Adrenal gland (tissue), 5 donors: Measurements from ENCODE around the gene SLC66A1.

Source experiments
- POLR2A ChIP-seq, 2 donors: fragments of 450-650 bp; IDR thresholded peaks; one replicate each; pipeline ENCODE4 v1.6.1; 2017; ENCODE audit warnings: antibody characterized with exemption in 2 of 2, mild to moderate bottlenecking in 2 of 2, moderate library complexity in 1 of 2
- TF ChIP-seq, protein P1 (sequence below), 6 experiments: fragments of 450-650 bp in 4 of 6; fragments of 200-600 bp in 2 of 6; sonication (generic) in 1 of 6; IDR thresholded peaks; 1 replicate in 5 of 6; 2 replicates in 1 of 6; pipeline versions ENCODE4 v1.5.1 to v1.8.0; 2016 to 2021; ENCODE audit warnings: antibody characterized with exemption in 6 of 6, mild to moderate bottlenecking in 2 of 6, moderate library complexity in 1 of 6
- donor health status: DM: no; HTN: no; CAD: no.

DNA sequence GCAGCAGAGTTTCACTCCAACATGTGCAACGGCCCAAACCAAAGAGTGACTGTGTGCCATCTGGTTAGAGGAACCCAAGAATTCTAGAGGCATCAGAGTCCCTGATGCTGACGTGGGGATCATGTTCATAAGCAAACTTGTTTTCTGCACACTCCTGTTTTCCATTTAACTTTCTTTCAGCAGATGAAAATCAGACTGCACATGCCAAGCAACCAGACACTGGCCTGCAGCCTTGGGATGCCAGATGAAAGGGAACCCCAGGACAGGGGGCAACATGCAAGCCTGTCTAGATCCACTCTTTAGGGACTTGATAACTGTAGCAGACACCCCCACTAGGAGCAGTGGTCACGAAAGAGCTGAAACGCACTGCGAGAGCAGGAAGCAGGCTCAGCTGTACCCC lies 56.8 kb downstream of the SLC66A1 start:
- TF ChIP-seq, protein P1, sequence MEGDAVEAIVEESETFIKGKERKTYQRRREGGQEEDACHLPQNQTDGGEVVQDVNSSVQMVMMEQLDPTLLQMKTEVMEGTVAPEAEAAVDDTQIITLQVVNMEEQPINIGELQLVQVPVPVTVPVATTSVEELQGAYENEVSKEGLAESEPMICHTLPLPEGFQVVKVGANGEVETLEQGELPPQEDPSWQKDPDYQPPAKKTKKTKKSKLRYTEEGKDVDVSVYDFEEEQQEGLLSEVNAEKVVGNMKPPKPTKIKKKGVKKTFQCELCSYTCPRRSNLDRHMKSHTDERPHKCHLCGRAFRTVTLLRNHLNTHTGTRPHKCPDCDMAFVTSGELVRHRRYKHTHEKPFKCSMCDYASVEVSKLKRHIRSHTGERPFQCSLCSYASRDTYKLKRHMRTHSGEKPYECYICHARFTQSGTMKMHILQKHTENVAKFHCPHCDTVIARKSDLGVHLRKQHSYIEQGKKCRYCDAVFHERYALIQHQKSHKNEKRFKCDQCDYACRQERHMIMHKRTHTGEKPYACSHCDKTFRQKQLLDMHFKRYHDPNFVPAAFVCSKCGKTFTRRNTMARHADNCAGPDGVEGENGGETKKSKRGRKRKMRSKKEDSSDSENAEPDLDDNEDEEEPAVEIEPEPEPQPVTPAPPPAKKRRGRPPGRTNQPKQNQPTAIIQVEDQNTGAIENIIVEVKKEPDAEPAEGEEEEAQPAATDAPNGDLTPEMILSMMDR (IDR thresholded peaks at IDR 0.05), result no peak
- no peak for TF ChIP-seq POLR2A (IDR thresholded peaks at IDR 0.05)
